HL-60 (cell line): ENCODE data around the gene RPS27L.

ENCODE experiments used
- POLR2AphosphoS5 ChIP-seq: IDR thresholded peaks from 2 replicates; pipeline ENCODE4 v1.6.1; 2012; ENCODE audit warnings: low read depth
- TF ChIP-seq, protein P1 (sequence below): IDR thresholded peaks from one replicate; pipeline ENCODE4 v1.5.1; 2011; ENCODE audit warnings: low read length, control low read depth, inconsistent platforms; ENCODE audit not compliant: insufficient read depth
- TF ChIP-seq, protein P2 (sequence below): IDR thresholded peaks from 2 replicates; pipeline ENCODE4 v1.6.1; 2012; ENCODE audit warnings: low read depth; ENCODE audit not compliant: insufficient replicate concordance

GRCh38 chr15:63206079-63206478 is 48.8 kb upstream of the RPS27L start:
- TF ChIP-seq, protein P1, sequence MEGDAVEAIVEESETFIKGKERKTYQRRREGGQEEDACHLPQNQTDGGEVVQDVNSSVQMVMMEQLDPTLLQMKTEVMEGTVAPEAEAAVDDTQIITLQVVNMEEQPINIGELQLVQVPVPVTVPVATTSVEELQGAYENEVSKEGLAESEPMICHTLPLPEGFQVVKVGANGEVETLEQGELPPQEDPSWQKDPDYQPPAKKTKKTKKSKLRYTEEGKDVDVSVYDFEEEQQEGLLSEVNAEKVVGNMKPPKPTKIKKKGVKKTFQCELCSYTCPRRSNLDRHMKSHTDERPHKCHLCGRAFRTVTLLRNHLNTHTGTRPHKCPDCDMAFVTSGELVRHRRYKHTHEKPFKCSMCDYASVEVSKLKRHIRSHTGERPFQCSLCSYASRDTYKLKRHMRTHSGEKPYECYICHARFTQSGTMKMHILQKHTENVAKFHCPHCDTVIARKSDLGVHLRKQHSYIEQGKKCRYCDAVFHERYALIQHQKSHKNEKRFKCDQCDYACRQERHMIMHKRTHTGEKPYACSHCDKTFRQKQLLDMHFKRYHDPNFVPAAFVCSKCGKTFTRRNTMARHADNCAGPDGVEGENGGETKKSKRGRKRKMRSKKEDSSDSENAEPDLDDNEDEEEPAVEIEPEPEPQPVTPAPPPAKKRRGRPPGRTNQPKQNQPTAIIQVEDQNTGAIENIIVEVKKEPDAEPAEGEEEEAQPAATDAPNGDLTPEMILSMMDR, result no peak
- TF ChIP-seq POLR2AphosphoS5, result no peak
- TF ChIP-seq, protein P2, sequence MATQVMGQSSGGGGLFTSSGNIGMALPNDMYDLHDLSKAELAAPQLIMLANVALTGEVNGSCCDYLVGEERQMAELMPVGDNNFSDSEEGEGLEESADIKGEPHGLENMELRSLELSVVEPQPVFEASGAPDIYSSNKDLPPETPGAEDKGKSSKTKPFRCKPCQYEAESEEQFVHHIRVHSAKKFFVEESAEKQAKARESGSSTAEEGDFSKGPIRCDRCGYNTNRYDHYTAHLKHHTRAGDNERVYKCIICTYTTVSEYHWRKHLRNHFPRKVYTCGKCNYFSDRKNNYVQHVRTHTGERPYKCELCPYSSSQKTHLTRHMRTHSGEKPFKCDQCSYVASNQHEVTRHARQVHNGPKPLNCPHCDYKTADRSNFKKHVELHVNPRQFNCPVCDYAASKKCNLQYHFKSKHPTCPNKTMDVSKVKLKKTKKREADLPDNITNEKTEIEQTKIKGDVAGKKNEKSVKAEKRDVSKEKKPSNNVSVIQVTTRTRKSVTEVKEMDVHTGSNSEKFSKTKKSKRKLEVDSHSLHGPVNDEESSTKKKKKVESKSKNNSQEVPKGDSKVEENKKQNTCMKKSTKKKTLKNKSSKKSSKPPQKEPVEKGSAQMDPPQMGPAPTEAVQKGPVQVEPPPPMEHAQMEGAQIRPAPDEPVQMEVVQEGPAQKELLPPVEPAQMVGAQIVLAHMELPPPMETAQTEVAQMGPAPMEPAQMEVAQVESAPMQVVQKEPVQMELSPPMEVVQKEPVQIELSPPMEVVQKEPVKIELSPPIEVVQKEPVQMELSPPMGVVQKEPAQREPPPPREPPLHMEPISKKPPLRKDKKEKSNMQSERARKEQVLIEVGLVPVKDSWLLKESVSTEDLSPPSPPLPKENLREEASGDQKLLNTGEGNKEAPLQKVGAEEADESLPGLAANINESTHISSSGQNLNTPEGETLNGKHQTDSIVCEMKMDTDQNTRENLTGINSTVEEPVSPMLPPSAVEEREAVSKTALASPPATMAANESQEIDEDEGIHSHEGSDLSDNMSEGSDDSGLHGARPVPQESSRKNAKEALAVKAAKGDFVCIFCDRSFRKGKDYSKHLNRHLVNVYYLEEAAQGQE, result no peak
